H1 (cell line): ENCODE measurements around the gene RNF157. TPM values are rescaled to one million over a fixed set of nuclear protein-coding genes. Genes with fewer than 3 reads are reported as not detected.

Experiments used
- CTCF ChIA-PET: fragments of 300-600 bp; sonication (Branson Sonifier 250); formaldehyde crosslinking; loops from one replicate; lab custom pipeline; 2021; ENCODE audit not compliant: partially characterized antibody; lab: Charles Lee
- POLR2A ChIA-PET: fragments of 300-600 bp; sonication (Branson Sonifier 250); formaldehyde crosslinking; loops from one replicate; lab custom pipeline; 2021; ENCODE audit warnings: inconsistent platforms; ENCODE audit not compliant: partially characterized antibody; lab: Charles Lee
- DNase-seq, 2 experiments: peaks; one replicate each; pipeline versions ENCODE4 v3.0.0 to v3.0.0-alpha.2; 2010 to 2022; ENCODE audit warnings: low spot score in 2 of 2, low read depth in 1 of 2, mixed read lengths in 1 of 2
- FAIRE-seq: peaks from 2 replicates; lab custom pipeline; 2011; peaks lifted over from hg19 to GRCh38; lab: Jason Lieb, UNC
- H2AFZ ChIP-seq: 2 replicates; pipeline ENCODE4 v1.8.1; 2012; ENCODE audit warnings: low read length, inconsistent platforms
- H2AK5ac ChIP-seq: 2 replicates; pipeline ENCODE4 v1.6.1; 2013; ENCODE audit warnings: low read depth, low read length
- H2BK120ac ChIP-seq: replicated peaks from 2 replicates; pipeline ENCODE3; 2013; ENCODE audit warnings: low read depth, low read length, inconsistent platforms
- H2BK12ac ChIP-seq: 2 replicates; pipeline ENCODE4 v1.6.1; 2013; ENCODE audit warnings: low read depth, low read length
- H2BK15ac ChIP-seq: 2 replicates; pipeline ENCODE4 v1.6.1; 2013; ENCODE audit warnings: low read length
- H2BK20ac ChIP-seq: 2 replicates; pipeline ENCODE4 v1.6.1; 2013; ENCODE audit warnings: low read length
- H2BK5ac ChIP-seq: 2 replicates; pipeline ENCODE4 v1.6.1; 2013; ENCODE audit warnings: low read depth, low read length
- H3K14ac ChIP-seq: 2 replicates; pipeline ENCODE4 v1.6.1; 2013; ENCODE audit warnings: inconsistent platforms; ENCODE audit not compliant: insufficient read length
- H3K18ac ChIP-seq: 2 replicates; pipeline ENCODE4 v1.6.1; 2013; ENCODE audit warnings: low read length; ENCODE audit errors: extremely low read depth
- H3K23ac ChIP-seq: 2 replicates; pipeline ENCODE4 v1.6.1; 2013; ENCODE audit warnings: inconsistent platforms; ENCODE audit not compliant: insufficient read length
- H3K23me2 ChIP-seq: 2 replicates; pipeline ENCODE4 v1.6.1; 2013; ENCODE audit warnings: low read depth, low read length
- H3K27ac ChIP-seq: 2 replicates; pipeline ENCODE4 v1.6.1; 2011; ENCODE audit warnings: low read depth, low read length, inconsistent platforms
- H3K27me3 ChIP-seq, 4 experiments: replicated peaks in 1 of 4; 1 replicate in 1 of 4; 2 replicates in 3 of 4; pipeline versions ENCODE4 v1.6.1 to v1.8.1; 2011 to 2013; ENCODE audit warnings: low read length in 3 of 4, mild to moderate bottlenecking in 3 of 4, inconsistent platforms in 2 of 4, mixed read lengths in 2 of 4, moderate library complexity in 1 of 4; ENCODE audit not compliant: control insufficient read depth in 3 of 4, insufficient read depth in 3 of 4; ENCODE audit errors: extremely low read depth in 1 of 4
- H3K36me3 ChIP-seq, 4 experiments: 2 replicates each; pipeline versions ENCODE4 v1.6.1 to v1.8.1; 2011 to 2013; ENCODE audit warnings: mild to moderate bottlenecking in 4 of 4, low read length in 3 of 4, moderate library complexity in 2 of 4, control low read depth in 1 of 4, inconsistent platforms in 1 of 4; ENCODE audit not compliant: insufficient read depth in 4 of 4, control insufficient read depth in 2 of 4
- H3K4ac ChIP-seq: replicated peaks from 2 replicates; pipeline ENCODE3; 2013; ENCODE audit warnings: low read length, low read depth, mixed read lengths, inconsistent platforms; ENCODE audit not compliant: insufficient read length
- H3K4me1 ChIP-seq, 4 experiments: replicated peaks in 1 of 4; 1 replicate in 1 of 4; 2 replicates in 3 of 4; pipeline versions ENCODE4 v1.6.1 to v1.8.1; 2011 to 2013; ENCODE audit warnings: low read length in 3 of 4, inconsistent platforms in 2 of 4, mixed read lengths in 1 of 4; ENCODE audit not compliant: insufficient read depth in 4 of 4, control insufficient read depth in 3 of 4
- H3K4me2 ChIP-seq, 2 experiments: 2 replicates each; pipeline versions ENCODE4 v1.6.1 to v1.8.1; 2011 to 2013; ENCODE audit warnings: low read depth in 2 of 2, low read length in 2 of 2, control low read depth in 1 of 2, inconsistent platforms in 1 of 2, mild to moderate bottlenecking in 1 of 2; ENCODE audit not compliant: insufficient read depth in 1 of 2
- H3K4me3 ChIP-seq, 4 experiments: fragments of 200-600, 300-600 bp in 1 of 4; sonication (generic), shearing (Covaris generic), sonication (Bioruptor Twin) in 1 of 4; 2 replicates each; pipeline versions ENCODE4 v1.5.1 to v1.8.1; 2011 to 2016; ENCODE audit warnings: low read length in 4 of 4, low read depth in 3 of 4, control low read depth in 2 of 4, inconsistent platforms in 2 of 4, mild to moderate bottlenecking in 2 of 4, mixed read lengths in 1 of 4, moderate library complexity in 1 of 4; ENCODE audit not compliant: insufficient read depth in 2 of 4; ENCODE audit errors: extremely low read depth in 1 of 4
- H3K56ac ChIP-seq: replicated peaks from 2 replicates; pipeline ENCODE3; 2013; ENCODE audit warnings: low read depth, mild to moderate bottlenecking, mixed read lengths, low read length, inconsistent platforms; ENCODE audit not compliant: insufficient read length
- H3K79me1 ChIP-seq: 2 replicates; pipeline ENCODE4 v1.6.1; 2013; ENCODE audit warnings: low read depth, low read length, control low read depth
- H3K79me2 ChIP-seq, 2 experiments: 2 replicates each; pipeline versions ENCODE4 v1.6.1 to v1.8.1; 2012 to 2013; ENCODE audit warnings: low read length in 2 of 2, mild to moderate bottlenecking in 2 of 2, inconsistent platforms in 1 of 2; ENCODE audit not compliant: insufficient read depth in 2 of 2, control insufficient read depth in 1 of 2
- H3K9ac ChIP-seq, 4 experiments: replicated peaks in 1 of 4; 1 replicate in 1 of 4; 2 replicates in 3 of 4; pipeline versions ENCODE4 v1.6.1 to v1.8.1; 2011 to 2013; ENCODE audit warnings: low read depth in 3 of 4, low read length in 3 of 4, control low read depth in 2 of 4, mild to moderate bottlenecking in 2 of 4, moderate library complexity in 2 of 4, inconsistent platforms in 1 of 4; ENCODE audit errors: extremely low read depth in 1 of 4
- H3K9me3 ChIP-seq, 2 experiments: 2 replicates each; pipeline versions ENCODE4 v1.6.1 to v1.8.1; 2012 to 2013; ENCODE audit warnings: mild to moderate bottlenecking in 2 of 2, moderate library complexity in 2 of 2, control low read depth in 1 of 2, inconsistent platforms in 1 of 2, low read depth in 1 of 2, low read length in 1 of 2, mixed read lengths in 1 of 2; ENCODE audit not compliant: insufficient read depth in 2 of 2
- H4K20me1 ChIP-seq, 2 experiments: replicated peaks in 1 of 2; 2 replicates each; pipeline versions ENCODE3 to v1.8.1; 2011 to 2013; ENCODE audit warnings: inconsistent platforms in 2 of 2, low read length in 2 of 2, mild to moderate bottlenecking in 1 of 2; ENCODE audit not compliant: insufficient read depth in 2 of 2, control insufficient read depth in 1 of 2
- H4K5ac ChIP-seq: 2 replicates; pipeline ENCODE4 v1.6.1; 2013; ENCODE audit warnings: low read length, low read depth, mixed read lengths, inconsistent platforms; ENCODE audit not compliant: insufficient read length
- H4K8ac ChIP-seq: 2 replicates; pipeline ENCODE4 v1.8.0; 2013; ENCODE audit warnings: mild to moderate bottlenecking, moderate library complexity, low read length, inconsistent platforms; ENCODE audit not compliant: insufficient read depth; ENCODE audit errors: extremely low read depth
- H4K91ac ChIP-seq: replicated peaks from 2 replicates; pipeline ENCODE3; 2013; ENCODE audit warnings: low read length, mixed read lengths, inconsistent platforms; ENCODE audit not compliant: insufficient read length
- ASH2L ChIP-seq: fragments of 200-600, 300-600 bp; sonication (generic); IDR thresholded peaks from one replicate; pipeline ENCODE4 v1.7.1; 2017; ENCODE audit warnings: low read length
- BACH1 ChIP-seq: IDR thresholded peaks from 2 replicates; pipeline ENCODE4 v1.6.1; 2012; ENCODE audit warnings: low read length, improper control_type of control experiment
- CBX5 ChIP-seq: fragments of 300-800, 300-1000 bp; sonication (generic); IDR thresholded peaks from 2 replicates; pipeline ENCODE4 v1.7.1; 2016; ENCODE audit warnings: antibody characterized with exemption, low read length, low read depth
- CBX8 ChIP-seq: fragments of 300-800, 300-1000 bp; sonication (generic); IDR thresholded peaks from 2 replicates; pipeline ENCODE4 v1.7.1; 2016; ENCODE audit warnings: low read depth, low read length, borderline replicate concordance
- CEBPB ChIP-seq: IDR thresholded peaks from 2 replicates; pipeline ENCODE4 v1.6.1; 2012; ENCODE audit warnings: low read depth, low read length
- CHD1 ChIP-seq: IDR thresholded peaks from 2 replicates; pipeline ENCODE4 v1.6.1; 2012; ENCODE audit warnings: low read depth, low read length, improper control_type of control experiment
- CREB1 ChIP-seq: IDR thresholded peaks from 2 replicates; pipeline ENCODE4 v1.6.1; 2012; ENCODE audit warnings: inconsistent platforms
- GABPA ChIP-seq: IDR thresholded peaks from 2 replicates; pipeline ENCODE4 v1.6.1; 2011; ENCODE audit warnings: mild to moderate bottlenecking, low read length, moderate library complexity, borderline replicate concordance; ENCODE audit not compliant: insufficient read depth
- HDAC2 ChIP-seq, 2 experiments: fragments of 300-600 bp in 1 of 2; sonication (generic) in 1 of 2; IDR thresholded peaks; 2 replicates each; pipeline ENCODE4 v1.6.1; 2011 to 2012; ENCODE audit warnings: low read depth in 2 of 2, low read length in 2 of 2, mild to moderate bottlenecking in 2 of 2, moderate library complexity in 2 of 2, borderline replicate concordance in 1 of 2, inconsistent platforms in 1 of 2
- JUN ChIP-seq: IDR thresholded peaks from 2 replicates; pipeline ENCODE4 v1.6.1; 2011; ENCODE audit warnings: low read depth, mild to moderate bottlenecking, improper control_type of control experiment, low read length
- JUND ChIP-seq: IDR thresholded peaks from 2 replicates; pipeline ENCODE4 v1.6.1; 2011; ENCODE audit warnings: mild to moderate bottlenecking, improper control_type of control experiment, low read length
- KDM5A ChIP-seq: fragments of 200-600 bp; IDR thresholded peaks from 2 replicates; pipeline ENCODE4 v1.7.1; 2012; ENCODE audit warnings: mild to moderate bottlenecking, low read length, inconsistent platforms, mixed read lengths
- POLR2A ChIP-seq, 2 experiments: IDR thresholded peaks; 1 replicate in 1 of 2; 2 replicates in 1 of 2; pipeline ENCODE4 v1.6.1; 2011; ENCODE audit warnings: low read depth in 2 of 2, low read length in 2 of 2, mild to moderate bottlenecking in 2 of 2; ENCODE audit errors: control extremely low read depth in 1 of 2
- RBBP5 ChIP-seq: IDR thresholded peaks from 2 replicates; pipeline ENCODE4 v1.7.1; 2012; ENCODE audit warnings: low read depth, mild to moderate bottlenecking, inconsistent platforms, low read length, moderate library complexity, borderline replicate concordance
- SIX5 ChIP-seq: IDR thresholded peaks from 2 replicates; pipeline ENCODE4 v1.6.1; 2011; ENCODE audit warnings: mild to moderate bottlenecking, low read depth, low read length
- SRF ChIP-seq: IDR thresholded peaks from 2 replicates; pipeline ENCODE4 v1.6.1; 2011; ENCODE audit warnings: mild to moderate bottlenecking, low read depth, low read length, moderate library complexity
- TCF12 ChIP-seq: IDR thresholded peaks from 2 replicates; pipeline ENCODE4 v1.6.1; 2011; ENCODE audit warnings: low read depth, mild to moderate bottlenecking, low read length
- WGBS, 2 experiments: shearing (Covaris generic) in 1 of 2; methylation state at CpG; one replicate each; pipeline versions ENCODE4 v1.1.6 to v1.1.7; 2013 to 2015; ENCODE audit warnings: low lambda C conversion rate in 2 of 2, mixed read lengths in 2 of 2, inconsistent platforms in 1 of 2, low coverage in 1 of 2, missing lambda C conversion rate in 1 of 2; ENCODE audit not compliant: insufficient replicate concordance in 2 of 2, insufficient coverage in 1 of 2, insufficient read length in 1 of 2; ENCODE audit errors: extremely low coverage in 1 of 2, missing lambda C conversion rate in 1 of 2; 5-methylcytosine and 5-hydroxymethylcytosine counted together
- polyA plus RNA-seq, 7 experiments: library from polyadenylated mRNA; depleted of rRNA in 3 of 7; stranded (reverse) in 5 of 7; unstranded in 2 of 7; fragments of >200 nt in 5 of 7; fragments of 200-250 nt in 2 of 7; gene quantifications; 1 replicate in 5 of 7; 2 replicates in 1 of 7; 4 replicates in 1 of 7; pipeline versions ENCODE4 v1.2.1 to v1.2.3, GENCODE V29; 2011 to 2013; ENCODE audit warnings: missing spikeins in 2 of 7, mixed read lengths in 2 of 7
- total RNA-seq: library from RNA; stranded (reverse); fragmentation: NEBNext Ultra II Directional; extraction: Animal tissue kit (Norgen Biotek cat#: 25700); gene quantifications from 2 replicates; pipeline ENCODE4 v1.2.1, GENCODE V29; 2021

The RNF157 gene
- total and polyA plus RNA-seq, 2 of the 8 experiments (the other 6 are each of a cell fraction or from before 2014, with no cell fraction given): 13.4 to 16.7 TPM

DNA sequence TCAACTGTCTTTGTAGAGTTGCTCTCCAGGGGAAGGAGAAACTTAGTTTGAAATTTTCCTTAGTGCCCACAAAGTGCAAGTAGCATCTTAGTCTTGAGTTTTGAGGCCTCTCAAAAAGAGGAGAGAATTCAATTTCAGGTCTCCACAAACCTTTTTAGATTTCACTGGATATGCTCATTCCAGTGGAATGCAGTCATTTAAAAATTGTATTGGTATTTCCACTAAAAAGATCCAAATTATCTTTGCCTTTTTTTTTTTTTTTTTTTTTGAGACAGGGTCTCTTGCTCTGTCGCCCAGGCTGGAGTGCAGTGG is 92.3 kb downstream of the RNF157 start:
- Histone ChIP-seq H4K20me1 (no peaks in the 10 kb centered on the region), H4K8ac (no peak overlapping the region), H3K27ac (no peak overlapping the region), H3K79me1 (no peaks in the 10 kb centered on the region), H2BK15ac (no peak overlapping the region), H2BK5ac (no peak overlapping the region), H3K56ac (no peak overlapping the region), H3K79me2 (no peaks in the 10 kb centered on the region), H4K91ac (no peak overlapping the region), H2AK5ac (no peak overlapping the region), H2BK20ac (no peak overlapping the region), H3K23ac (no peak overlapping the region), H3K9ac (no peak overlapping the region), H2BK12ac (no peak overlapping the region), H3K4me1 (peaks cover 6 to 18% (median 8%) of the 10 kb centered on the region in 4 experiments), H3K36me3 (no peaks in the 10 kb centered on the region), H3K27me3 (peaks cover 0 to 5% (median 2%) of the 10 kb centered on the region in 4 experiments; a peak in 4 of 7 replicates), H4K5ac (no peak overlapping the region), H3K18ac (no peak overlapping the region), H3K14ac (no peak overlapping the region), H3K23me2 (no peaks in the 10 kb centered on the region), H3K4ac (no peak overlapping the region), H2AFZ (no peak overlapping the region), H2BK120ac (no peak overlapping the region), H3K9me3 (no peaks in the 10 kb centered on the region), H3K4me2 (no peak overlapping the region), H3K4me3 (no peak overlapping the region)
- ChIA-PET POLR2A (no interaction called here), CTCF (interaction anchor here (0.6 to 24.4 kb wide), 5 partner anchors 25 to 612 kb away, joined by 3 to 778 read pairs (median 4); partner anchors contain the start of gene EXOC7)
- 100% methylated on average over 1 of the region's 1 CpG; no CpG with 5 or more reads in 1 of the 2 experiments for WGBS, 2 experiments
- no peak for DNase-seq
- FAIRE-seq: no peak
- no peak for TF ChIP-seq ASH2L
- no peak for TF ChIP-seq HDAC2 (IDR thresholded peaks at IDR 0.05; ENCODE audit: borderline replicate concordance in 1 of 2, low read depth in 2 of 2, low read length in 2 of 2)
- no peak for TF ChIP-seq BACH1
- no peak for TF ChIP-seq TCF12
- TF ChIP-seq CBX5: no peak
- TF ChIP-seq SIX5: no peak
- no peak for TF ChIP-seq CREB1
- no peak for TF ChIP-seq JUN
- TF ChIP-seq SRF: no peak
- TF ChIP-seq GABPA: no peak
- no peak for TF ChIP-seq POLR2A (IDR thresholded peaks at IDR 0.05; ENCODE audit: control extremely low read depth in 1 of 2, low read depth in 2 of 2, low read length in 2 of 2)
- TF ChIP-seq RBBP5: no peak
- TF ChIP-seq JUND: no peak
- no peak for TF ChIP-seq CEBPB
- no peak for TF ChIP-seq KDM5A
- TF ChIP-seq CBX8: no peak
- TF ChIP-seq CHD1: no peak
